Measurements from ENCODE around the gene SAT2. TPM values are rescaled to one million over a fixed set of nuclear protein-coding genes. Genes with fewer than 3 reads are reported as not detected.

The SAT2 gene
- total RNA-seq, 6 donors from 2014 or later: 66.4 to 155 (median 81.3) TPM

Small RNA genes lying within 50 kb of the gene (small RNA-seq; reads per million reads assigned to genes)
- gene CD68: 0 reads per million in 4 donors
- gene SNORD10: 0 reads per million in 4 donors

Other genes with a start within 250 kb of the SAT2 start
- gene TNK1, start 246.7 kb downstream of the SAT2 start, total RNA-seq: 10 to 100 TPM in 1 of 6 donors, 1 to 10 TPM in 5; 5.8 to 16.8 (median 8.2) TPM
- gene PLSCR3, start 233.3 kb downstream of the SAT2 start, total RNA-seq: 10 to 100 TPM; 20.6 to 64.5 (median 37.7) TPM
- gene TMEM256, start 223.7 kb downstream of the SAT2 start, total RNA-seq: 10 to 100 TPM; 21.6 to 65.0 (median 52.6) TPM
- gene NLGN2, start 220.0 kb downstream of the SAT2 start, total RNA-seq: 10 to 100 TPM in 3 of 6 donors, 1 to 10 TPM in 3; 3.8 to 16.8 (median 8.9) TPM
- not detected for gene SPEM1, start 207.5 kb downstream of the SAT2 start, total RNA-seq
- gene SPEM2, start 202.2 kb downstream of the SAT2 start, total RNA-seq: not detected
- not detected for gene SPEM3, start 199.0 kb downstream of the SAT2 start, total RNA-seq
- gene TMEM102, start 192.4 kb downstream of the SAT2 start, total RNA-seq: 10 to 100 TPM in 5 of 6 donors, 1 to 10 TPM in 1; 9.7 to 14.3 (median 13.1) TPM
- 1 to 10 TPM in 2 of 6 donors, under 1 TPM in 3, not detected in 1; 0.15 to 2.0 (median 0.57) TPM for gene FGF11, start 188.3 kb downstream of the SAT2 start, total RNA-seq
- 10 to 100 TPM in 1 of 6 donors, 1 to 10 TPM in 5; 1.9 to 11.5 (median 7.0) TPM for gene CHRNB1, start 182.8 kb downstream of the SAT2 start, total RNA-seq
- gene ZBTB4, start 148.2 kb downstream of the SAT2 start, total RNA-seq: 10 to 100 TPM; 54.4 to 90.1 (median 74.2) TPM
- gene SLC35G6, start 146.4 kb downstream of the SAT2 start, total RNA-seq: not detected
- 100 to 1,000 TPM in 4 of 6 donors, 10 to 100 TPM in 2; 79.5 to 139 (median 112) TPM for gene POLR2A, start 143.5 kb downstream of the SAT2 start, total RNA-seq
- 100 to 1,000 TPM in 1 of 6 donors, 10 to 100 TPM in 5; 32.3 to 158 (median 73.2) TPM for gene TNFSF12, start 78.8 kb downstream of the SAT2 start, total RNA-seq
- gene TNFSF13, start 69.1 kb downstream of the SAT2 start, total RNA-seq: 100 to 1,000 TPM in 4 of 6 donors, 10 to 100 TPM in 2; 74.2 to 226 (median 129) TPM
- gene SENP3, start 65.9 kb downstream of the SAT2 start, total RNA-seq: 100 to 1,000 TPM in 1 of 6 donors, 10 to 100 TPM in 5; 54.2 to 108 (median 57.5) TPM
- 100 to 1,000 TPM in 5 of 6 donors, 10 to 100 TPM in 1; 76.5 to 500 (median 260) TPM for gene CD68, start 48.2 kb downstream of the SAT2 start, total RNA-seq
- 100 to 1,000 TPM in 1 of 6 donors, 10 to 100 TPM in 5; 50.6 to 121 (median 56.2) TPM for gene MPDU1, start 44.0 kb downstream of the SAT2 start, total RNA-seq
- 1 to 10 TPM in 1 of 6 donors, under 1 TPM in 2, not detected in 3; 0.63 to 1.5 (median 0.71) TPM for gene SOX15, start 37.7 kb downstream of the SAT2 start, total RNA-seq
- gene FXR2, start 12.9 kb downstream of the SAT2 start, total RNA-seq: 10 to 100 TPM; 35.6 to 46.1 (median 38.4) TPM
- gene SHBG, start 2.3 kb upstream of the SAT2 start, total RNA-seq: under 1 TPM in 3 of 6 donors, not detected in 3; 0.34 to 0.88 (median 0.46) TPM
- gene ATP1B2, start 23.1 kb upstream of the SAT2 start, total RNA-seq: 1 to 10 TPM in 2 of 6 donors, under 1 TPM in 2, not detected in 2; 0.46 to 2.2 (median 0.97) TPM
- gene TP53, start 59.7 kb upstream of the SAT2 start, total RNA-seq: 10 to 100 TPM; 16.8 to 55.5 (median 21.9) TPM
- 10 to 100 TPM in 1 of 6 donors, 1 to 10 TPM in 5; 6.0 to 10.3 (median 7.8) TPM for gene WRAP53, start 60.7 kb upstream of the SAT2 start, total RNA-seq
- gene EFNB3, start 77.4 kb upstream of the SAT2 start, total RNA-seq: 1 to 10 TPM in 3 of 6 donors, under 1 TPM in 3; 0.22 to 5.0 (median 0.98) TPM
- gene DNAH2, start 89.9 kb upstream of the SAT2 start, total RNA-seq: 10 to 100 TPM in 2 of 6 donors, 1 to 10 TPM in 3, under 1 TPM in 1; 0.66 to 34.6 (median 6.0) TPM
- gene KDM6B, start 206.4 kb upstream of the SAT2 start, total RNA-seq: 10 to 100 TPM; 17.5 to 68.0 (median 42.2) TPM
- gene TMEM88, start 227.2 kb upstream of the SAT2 start, total RNA-seq: 10 to 100 TPM in 2 of 6 donors, 1 to 10 TPM in 3, not detected in 1; 1.6 to 16.1 (median 9.3) TPM
- gene NAA38, start 229.7 kb upstream of the SAT2 start, total RNA-seq: 100 to 1,000 TPM in 2 of 6 donors, 10 to 100 TPM in 4; 50.0 to 111 (median 75.5) TPM
- gene CYB5D1, start 230.2 kb upstream of the SAT2 start, total RNA-seq: 10 to 100 TPM in 2 of 6 donors, 1 to 10 TPM in 4; 5.2 to 12.4 (median 7.3) TPM